HEK293T (cell line): ENCODE measurements around the gene STARD8.

Experiments
- CTCF ChIA-PET: fragments of 350-600 bp; formaldehyde crosslinking; extraction: SDS; loops from one replicate; lab custom pipeline; 2021; ENCODE audit warnings: antibody characterized with exemption, inconsistent platforms; lab: Yijun Ruan, JAX
- POLR2A ChIA-PET: fragments of 350-600 bp; formaldehyde crosslinking; extraction: SDS; loops from one replicate; lab custom pipeline; 2020; ENCODE audit warnings: antibody characterized with exemption, inconsistent platforms; lab: Yijun Ruan, JAX
- DNase-seq: peaks from one replicate; pipeline ENCODE4 v3.0.0; 2012; ENCODE audit warnings: mixed read lengths; ENCODE audit errors: extremely low spot score
- ARNT ChIP-seq: fragments of 450-650 bp; IDR thresholded peaks from 2 replicates; pipeline ENCODE4 v1.6.1; 2017; ENCODE audit warnings: mild to moderate bottlenecking
- BHLHE40 ChIP-seq: fragments of 450-650 bp; IDR thresholded peaks from 2 replicates; pipeline ENCODE4 v1.6.1; 2016; ENCODE audit warnings: mild to moderate bottlenecking, moderate library complexity, borderline replicate concordance
- CTBP1 ChIP-seq: fragments of 450-650 bp; IDR thresholded peaks from 2 replicates; pipeline ENCODE4 v1.6.1; 2016; ENCODE audit warnings: borderline replicate concordance
- ELF4 ChIP-seq: fragments of 450-650 bp; IDR thresholded peaks from 2 replicates; pipeline ENCODE4 v1.6.1; 2017; ENCODE audit warnings: antibody characterized with exemption
- FOXA1 ChIP-seq: fragments of 450-650 bp; IDR thresholded peaks from 2 replicates; pipeline ENCODE4 v1.6.1; 2016; ENCODE audit warnings: mild to moderate bottlenecking
- FOXK2 ChIP-seq: fragments of 450-650 bp; IDR thresholded peaks from 2 replicates; pipeline ENCODE4 v1.6.1; 2016; ENCODE audit warnings: mild to moderate bottlenecking
- FOXM1 ChIP-seq: fragments of 450-650 bp; IDR thresholded peaks from 2 replicates; pipeline ENCODE4 v1.6.1; 2017; ENCODE audit warnings: mild to moderate bottlenecking, borderline replicate concordance
- HDGF ChIP-seq: fragments of 450-650 bp; IDR thresholded peaks from 2 replicates; pipeline ENCODE4 v1.6.1; 2017; ENCODE audit warnings: antibody characterized with exemption, borderline replicate concordance
- L3MBTL2 ChIP-seq: fragments of 450-650 bp; conservative IDR thresholded peaks from 2 replicates; pipeline ENCODE4 v1.6.1; 2016; ENCODE audit warnings: mild to moderate bottlenecking
- LEF1 ChIP-seq: fragments of 450-650 bp; IDR thresholded peaks from 2 replicates; pipeline ENCODE4 v1.6.1; 2017; ENCODE audit warnings: mild to moderate bottlenecking, borderline replicate concordance
- NFRKB ChIP-seq: fragments of 450-650 bp; IDR thresholded peaks from 2 replicates; pipeline ENCODE4 v1.6.1; 2016; ENCODE audit warnings: mild to moderate bottlenecking, moderate library complexity
- SP1 ChIP-seq: fragments of 450-650 bp; IDR thresholded peaks from 2 replicates; pipeline ENCODE4 v1.6.1; 2017
- SUZ12 ChIP-seq: fragments of 450-650 bp; IDR thresholded peaks from 2 replicates; pipeline ENCODE4 v1.6.1; 2016; ENCODE audit warnings: mild to moderate bottlenecking
- TARDBP ChIP-seq: fragments of 450-650 bp; IDR thresholded peaks from 2 replicates; pipeline ENCODE4 v1.6.1; 2016
- ZNF384 ChIP-seq: fragments of 450-650 bp; IDR thresholded peaks from 2 replicates; pipeline ENCODE4 v1.6.1; 2016
- TF ChIP-seq, protein P1 (sequence below): fragments of 450-650 bp; IDR thresholded peaks from 2 replicates; pipeline ENCODE4 v1.6.1; 2016

Gene STARD8

GRCh38 chrX:68754406-68754805 lies 106.9 kb downstream of the STARD8 start:
- CTCF ChIA-PET, result no interaction called here
- TF ChIP-seq L3MBTL2 (no peak), SP1 (no peak)
- DNase-seq, result no peak
- POLR2A ChIA-PET, result no interaction called here

DNA sequence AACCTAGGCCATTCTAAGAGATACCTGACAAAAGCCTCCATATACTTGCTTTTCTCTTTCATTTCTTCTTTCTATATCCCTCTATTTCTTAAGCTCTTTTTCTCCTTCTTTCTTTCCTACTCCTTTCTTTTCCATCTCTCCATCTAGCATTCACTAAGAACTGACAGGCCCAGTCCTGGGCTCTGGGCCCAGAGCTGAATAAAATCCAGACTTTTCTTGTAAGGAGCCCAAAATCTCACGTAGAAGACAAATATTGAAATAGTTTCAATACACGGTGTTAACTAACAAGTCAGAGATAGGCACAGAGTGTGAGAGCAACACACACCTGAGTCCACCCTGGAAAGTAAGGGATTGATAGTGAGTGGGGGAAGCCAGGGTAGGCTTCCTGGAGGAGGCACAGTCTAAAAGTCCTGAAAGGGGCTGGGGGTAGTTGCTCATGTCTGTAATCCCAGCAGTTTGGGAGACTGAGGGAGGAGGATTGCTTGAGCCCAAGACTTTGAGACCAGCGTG lies 108.2 kb downstream of the STARD8 start:
- ChIA-PET POLR2A (no interaction called here), CTCF (interaction anchor here (1.0 kb wide), 1 partner anchor 23 kb away, joined by 3 read pairs; no protein-coding TSS in a partner anchor)
- no peak for TF ChIP-seq FOXM1
- DNase-seq, result no peak

DNA sequence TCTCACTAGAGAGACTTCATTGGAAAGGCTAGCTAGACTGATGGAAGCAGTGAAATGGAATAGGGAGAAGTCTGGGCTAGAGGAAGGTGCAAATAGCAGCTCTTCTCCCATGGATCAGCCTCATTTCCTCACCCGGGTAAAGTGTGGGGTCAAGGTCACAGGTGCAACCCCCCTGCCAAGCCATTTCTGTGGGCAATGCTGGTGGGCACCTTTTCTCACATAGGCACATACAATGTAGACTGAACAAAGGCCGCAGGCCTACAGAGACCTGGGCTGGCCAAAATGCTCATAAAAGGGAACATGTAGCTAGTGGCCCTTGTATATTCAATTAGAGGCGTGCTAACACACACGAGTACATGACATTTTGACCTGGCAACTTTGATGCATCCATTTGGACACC lies 109.9 kb downstream of the STARD8 start:
- POLR2A ChIA-PET, result no interaction called here
- CTCF ChIA-PET, result no interaction called here
- no peak for DNase-seq
- TF ChIP-seq TARDBP (no peak), SUZ12 (no peak), ZNF384 (no peak), FOXM1 (no peak), HDGF (no peak), L3MBTL2 (no peak), FOXA1 (no peak)

GRCh38 chrX:68757731-68758130 lies 110.3 kb downstream of the STARD8 start:
- no peak for TF ChIP-seq FOXK2
- TF ChIP-seq ELF4, result no peak
- no peak for TF ChIP-seq FOXM1
- no peak for TF ChIP-seq ARNT
- no peak for TF ChIP-seq CTBP1
- TF ChIP-seq SP1, result no peak
- TF ChIP-seq SUZ12, result no peak
- TF ChIP-seq LEF1, result no peak
- no peak for TF ChIP-seq FOXA1
- no peak for TF ChIP-seq ZNF384
- no peak for TF ChIP-seq TARDBP
- TF ChIP-seq, protein P1, sequence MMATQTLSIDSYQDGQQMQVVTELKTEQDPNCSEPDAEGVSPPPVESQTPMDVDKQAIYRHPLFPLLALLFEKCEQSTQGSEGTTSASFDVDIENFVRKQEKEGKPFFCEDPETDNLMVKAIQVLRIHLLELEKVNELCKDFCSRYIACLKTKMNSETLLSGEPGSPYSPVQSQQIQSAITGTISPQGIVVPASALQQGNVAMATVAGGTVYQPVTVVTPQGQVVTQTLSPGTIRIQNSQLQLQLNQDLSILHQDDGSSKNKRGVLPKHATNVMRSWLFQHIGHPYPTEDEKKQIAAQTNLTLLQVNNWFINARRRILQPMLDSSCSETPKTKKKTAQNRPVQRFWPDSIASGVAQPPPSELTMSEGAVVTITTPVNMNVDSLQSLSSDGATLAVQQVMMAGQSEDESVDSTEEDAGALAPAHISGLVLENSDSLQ, result no peak
- TF ChIP-seq NFRKB, result no peak
- TF ChIP-seq HDGF, result no peak
- no peak for TF ChIP-seq L3MBTL2
- no peak for TF ChIP-seq BHLHE40
- no peak for DNase-seq
- ChIA-PET CTCF (no interaction called here), POLR2A (no interaction called here)

DNA sequence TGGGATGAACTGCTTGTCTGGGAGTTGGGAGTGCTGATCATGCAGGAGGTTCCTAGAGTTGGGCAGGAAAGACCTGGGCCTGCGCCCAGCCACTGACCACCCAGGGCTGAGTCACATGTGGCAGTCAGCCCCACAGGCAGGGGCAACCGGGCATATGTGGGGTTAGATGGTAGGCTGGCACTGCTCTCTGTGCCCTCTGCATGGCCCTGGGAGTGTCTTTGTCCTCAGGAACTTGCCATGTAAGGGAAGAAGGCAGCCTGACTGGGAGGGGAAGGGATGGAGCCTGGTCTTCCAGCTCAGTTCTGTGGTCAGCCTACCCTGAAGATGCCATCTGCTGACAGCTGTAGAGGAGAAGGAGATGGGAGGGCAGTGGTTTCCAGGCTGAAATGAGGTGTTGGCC lies 111.2 kb downstream of the STARD8 start:
- ChIA-PET CTCF (no interaction called here), POLR2A (no interaction called here)
- TF ChIP-seq BHLHE40 (no peak), LEF1 (no peak), HDGF (no peak), ARNT (no peak), SUZ12 (no peak), SP1 (no peak)
- DNase-seq, result no peak

DNA sequence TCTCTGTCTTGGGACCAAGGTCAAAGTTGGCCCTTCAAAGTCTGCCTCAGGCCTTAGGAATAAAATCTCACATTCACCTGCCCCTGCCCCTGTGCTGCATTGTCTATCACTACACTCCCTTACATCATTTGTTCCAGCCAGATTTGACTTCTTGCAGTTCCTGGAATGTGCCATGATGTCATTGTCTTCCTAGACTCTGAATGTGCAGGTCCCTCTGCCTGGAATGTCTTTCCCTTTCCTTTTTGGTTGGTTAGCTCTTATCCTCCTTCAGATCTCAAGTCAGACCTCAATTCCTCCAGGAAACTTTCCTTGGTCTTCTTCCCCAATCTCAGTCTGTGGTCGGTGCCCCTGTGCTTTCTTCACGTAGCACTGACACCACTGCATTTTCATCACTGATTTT lies 113.6 kb downstream of the STARD8 start:
- ChIA-PET CTCF (no interaction called here), POLR2A (no interaction called here)
- TF ChIP-seq SP1 (no peak), ZNF384 (no peak), HDGF (no peak), LEF1 (no peak), FOXM1 (no peak)
- DNase-seq, result no peak

- no peak for TF ChIP-seq CTBP1
- no peak for TF ChIP-seq HDGF
- TF ChIP-seq NFRKB, result no peak
- CTCF ChIA-PET, result no interaction called here
- POLR2A ChIA-PET, result no interaction called here
- DNase-seq, result no peak
These were observed 115.3 kb downstream of the STARD8 start for GRCh38 chrX:68762766-68763165.

- POLR2A ChIA-PET, result no interaction called here
- TF ChIP-seq L3MBTL2 (no peak), FOXK2 (no peak), ELF4 (no peak), BHLHE40 (no peak), SUZ12 (no peak), TARDBP (no peak), FOXM1 (no peak), SP1 (no peak), FOXA1 (no peak), NFRKB (no peak), HDGF (no peak)
- CTCF ChIA-PET, result no interaction called here
- no peak for DNase-seq
These were observed 116.0 kb downstream of the STARD8 start for GRCh38 chrX:68763481-68763880.
